Stomach (tissue), 4 donors: ENCODE data around the gene TCP10L.

Experiments used
- POLR2A ChIP-seq, 4 donors: fragments of 450-650 bp; IDR thresholded peaks; one replicate each; pipeline ENCODE4 v1.6.1; 2016; ENCODE audit warnings: antibody characterized with exemption in 4 of 4, control low read depth in 2 of 4, mild to moderate bottlenecking in 1 of 4, moderate library complexity in 1 of 4
- TF ChIP-seq, protein P1 (sequence below), 7 experiments: fragments of 450-650 bp in 4 of 7; fragments of 200-600 bp in 3 of 7; sonication (generic) in 3 of 7; IDR thresholded peaks; one replicate each; pipeline ENCODE4 v1.5.1; 2016 to 2019; ENCODE audit warnings: antibody characterized with exemption in 7 of 7, control low read depth in 2 of 7, mild to moderate bottlenecking in 1 of 7

GRCh38 chr21:32554832-32555638 lies 30.3 kb downstream of the TCP10L start:
- TF ChIP-seq, protein P1, sequence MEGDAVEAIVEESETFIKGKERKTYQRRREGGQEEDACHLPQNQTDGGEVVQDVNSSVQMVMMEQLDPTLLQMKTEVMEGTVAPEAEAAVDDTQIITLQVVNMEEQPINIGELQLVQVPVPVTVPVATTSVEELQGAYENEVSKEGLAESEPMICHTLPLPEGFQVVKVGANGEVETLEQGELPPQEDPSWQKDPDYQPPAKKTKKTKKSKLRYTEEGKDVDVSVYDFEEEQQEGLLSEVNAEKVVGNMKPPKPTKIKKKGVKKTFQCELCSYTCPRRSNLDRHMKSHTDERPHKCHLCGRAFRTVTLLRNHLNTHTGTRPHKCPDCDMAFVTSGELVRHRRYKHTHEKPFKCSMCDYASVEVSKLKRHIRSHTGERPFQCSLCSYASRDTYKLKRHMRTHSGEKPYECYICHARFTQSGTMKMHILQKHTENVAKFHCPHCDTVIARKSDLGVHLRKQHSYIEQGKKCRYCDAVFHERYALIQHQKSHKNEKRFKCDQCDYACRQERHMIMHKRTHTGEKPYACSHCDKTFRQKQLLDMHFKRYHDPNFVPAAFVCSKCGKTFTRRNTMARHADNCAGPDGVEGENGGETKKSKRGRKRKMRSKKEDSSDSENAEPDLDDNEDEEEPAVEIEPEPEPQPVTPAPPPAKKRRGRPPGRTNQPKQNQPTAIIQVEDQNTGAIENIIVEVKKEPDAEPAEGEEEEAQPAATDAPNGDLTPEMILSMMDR (IDR thresholded peaks at IDR 0.05), result no peak
- no peak for TF ChIP-seq POLR2A (IDR thresholded peaks at IDR 0.05)
